Cardiac muscle cell (in vitro differentiated cells and primary cell): ENCODE measurements around the gene ZFP36L2. TPM values are rescaled to one million over a fixed set of nuclear protein-coding genes. Genes with fewer than 3 reads are reported as not detected.

Source experiments
- DNase-seq, 2 donors: peaks; one replicate each; pipeline versions ENCODE4 v3.0.0 to v3.0.0-alpha.2; 2010 to 2017; ENCODE audit warnings: low read depth in 1 of 2, low spot score in 1 of 2
- H3K27ac ChIP-seq: fragments of 200-600 bp; sonication (generic); 2 replicates; pipeline ENCODE4 v1.5.1; 2016
- H3K27me3 ChIP-seq: fragments of 200-600 bp; sonication (generic); 2 replicates; pipeline ENCODE4 v1.6.0; 2016; ENCODE audit warnings: control low read depth
- H3K36me3 ChIP-seq: fragments of 200-600 bp; sonication (generic); 2 replicates; pipeline ENCODE4 v1.5.1; 2016; ENCODE audit warnings: control low read depth
- H3K4me1 ChIP-seq: fragments of 200-600 bp; sonication (generic); 2 replicates; pipeline ENCODE4 v1.8.1; 2017; ENCODE audit warnings: low read depth, mild to moderate bottlenecking, mixed run types
- H3K4me3 ChIP-seq: fragments of 200-600 bp; sonication (generic); 2 replicates; pipeline ENCODE4 v1.5.1; 2016; ENCODE audit warnings: mild to moderate bottlenecking
- H3K9me3 ChIP-seq: fragments of 200-600 bp; sonication (generic); 2 replicates; pipeline ENCODE4 v1.5.1; 2017; ENCODE audit warnings: low read depth, mild to moderate bottlenecking, control low read depth
- polyA plus RNA-seq: library from polyadenylated mRNA; unstranded; fragments of >200 nt; fragmentation: Nextera tagmentation; extraction: Ambion mirVana; gene quantifications from 2 replicates; pipeline ENCODE4 v1.2.1, GENCODE V29; 2016
- total RNA-seq: library from RNA; depleted of rRNA; stranded (reverse); fragments of >200 nt; gene quantifications from 2 replicates; pipeline ENCODE4 v1.2.3, GENCODE V29; 2016
- TF ChIP-seq, protein P1 (sequence below): IDR thresholded peaks from 2 replicates; pipeline ENCODE4 v1.5.1; 2012; ENCODE audit warnings: low read depth, mild to moderate bottlenecking, low read length

Gene ZFP36L2, protein sequence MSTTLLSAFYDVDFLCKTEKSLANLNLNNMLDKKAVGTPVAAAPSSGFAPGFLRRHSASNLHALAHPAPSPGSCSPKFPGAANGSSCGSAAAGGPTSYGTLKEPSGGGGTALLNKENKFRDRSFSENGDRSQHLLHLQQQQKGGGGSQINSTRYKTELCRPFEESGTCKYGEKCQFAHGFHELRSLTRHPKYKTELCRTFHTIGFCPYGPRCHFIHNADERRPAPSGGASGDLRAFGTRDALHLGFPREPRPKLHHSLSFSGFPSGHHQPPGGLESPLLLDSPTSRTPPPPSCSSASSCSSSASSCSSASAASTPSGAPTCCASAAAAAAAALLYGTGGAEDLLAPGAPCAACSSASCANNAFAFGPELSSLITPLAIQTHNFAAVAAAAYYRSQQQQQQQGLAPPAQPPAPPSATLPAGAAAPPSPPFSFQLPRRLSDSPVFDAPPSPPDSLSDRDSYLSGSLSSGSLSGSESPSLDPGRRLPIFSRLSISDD
- total RNA-seq (20.3 and 27.6 TPM in 2 replicates), polyA plus RNA-seq (73.9 and 88.4 TPM in 2 replicates)

DNA sequence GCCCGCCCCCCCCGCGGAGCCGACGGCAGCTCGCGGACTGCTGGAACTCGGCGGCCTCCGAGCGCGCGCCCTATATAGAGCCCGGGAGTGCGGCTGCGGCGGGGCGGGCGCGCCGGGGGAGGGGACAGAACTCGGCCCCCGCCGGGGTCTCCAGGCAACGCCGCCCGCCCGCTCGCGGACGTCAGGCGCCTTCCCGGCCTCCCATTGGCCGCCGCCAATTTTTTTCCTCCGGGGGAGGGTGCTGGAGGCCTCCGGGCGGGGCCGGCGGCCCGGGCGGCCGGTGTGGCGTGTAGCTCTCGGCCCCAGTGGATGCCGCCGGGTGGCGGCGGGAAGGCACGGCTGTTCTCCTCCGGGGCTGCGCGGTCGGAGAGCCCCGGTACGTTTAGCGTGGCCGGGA is at the start of gene ZFP36L2:
Gene ZFP36L2, minus strand, starts transcription at position 49 of the 397 bp plus-strand sequence. CDS start 291 bp downstream, outside the sequence.
- DNase-seq = peak; percentile 95 to 98
- Histone ChIP-seq H3K4me3 (peak within 1 kb of the TSS; percentile 84), H3K27ac (peak within 1 kb of the TSS; percentile 94), H3K36me3 (peaks cover 11% of the 10 kb centered on the region), H3K27me3 (no peaks in the 10 kb centered on the region), H3K9me3 (no peaks in the 10 kb centered on the region), H3K4me1 (peaks cover 48% of the 10 kb centered on the region)
- TF ChIP-seq, protein P1, sequence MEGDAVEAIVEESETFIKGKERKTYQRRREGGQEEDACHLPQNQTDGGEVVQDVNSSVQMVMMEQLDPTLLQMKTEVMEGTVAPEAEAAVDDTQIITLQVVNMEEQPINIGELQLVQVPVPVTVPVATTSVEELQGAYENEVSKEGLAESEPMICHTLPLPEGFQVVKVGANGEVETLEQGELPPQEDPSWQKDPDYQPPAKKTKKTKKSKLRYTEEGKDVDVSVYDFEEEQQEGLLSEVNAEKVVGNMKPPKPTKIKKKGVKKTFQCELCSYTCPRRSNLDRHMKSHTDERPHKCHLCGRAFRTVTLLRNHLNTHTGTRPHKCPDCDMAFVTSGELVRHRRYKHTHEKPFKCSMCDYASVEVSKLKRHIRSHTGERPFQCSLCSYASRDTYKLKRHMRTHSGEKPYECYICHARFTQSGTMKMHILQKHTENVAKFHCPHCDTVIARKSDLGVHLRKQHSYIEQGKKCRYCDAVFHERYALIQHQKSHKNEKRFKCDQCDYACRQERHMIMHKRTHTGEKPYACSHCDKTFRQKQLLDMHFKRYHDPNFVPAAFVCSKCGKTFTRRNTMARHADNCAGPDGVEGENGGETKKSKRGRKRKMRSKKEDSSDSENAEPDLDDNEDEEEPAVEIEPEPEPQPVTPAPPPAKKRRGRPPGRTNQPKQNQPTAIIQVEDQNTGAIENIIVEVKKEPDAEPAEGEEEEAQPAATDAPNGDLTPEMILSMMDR = peak; percentile 8

DNA sequence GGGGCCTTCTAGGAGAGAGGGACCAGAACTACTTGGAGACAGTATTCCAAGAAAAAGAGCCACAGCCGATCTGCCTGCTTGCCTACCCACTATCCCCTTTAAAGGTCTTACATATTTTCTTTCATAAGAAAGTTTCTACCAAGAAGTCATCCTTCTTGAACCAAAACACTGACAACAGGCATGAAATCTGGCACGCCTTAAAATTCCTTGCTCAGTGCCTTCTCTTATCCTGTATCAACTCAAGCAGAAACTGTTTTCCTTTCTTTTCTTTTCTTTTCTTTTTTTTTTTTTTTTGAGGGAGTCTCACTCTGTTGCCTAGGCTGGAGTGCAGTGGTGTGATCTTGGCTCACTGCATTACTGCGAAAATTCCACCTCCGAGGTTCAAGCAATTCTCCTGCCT is 48.3 kb upstream of the ZFP36L2 start:
- Histone ChIP-seq H3K36me3 (no peaks in the 10 kb centered on the region), H3K27ac (no peak overlapping the region), H3K27me3 (no peaks in the 10 kb centered on the region), H3K9me3 (no peaks in the 10 kb centered on the region), H3K4me1 (peaks cover 27% of the 10 kb centered on the region), H3K4me3 (no peak overlapping the region)
- DNase-seq = no peak
- TF ChIP-seq, protein P1 = no peak

DNA sequence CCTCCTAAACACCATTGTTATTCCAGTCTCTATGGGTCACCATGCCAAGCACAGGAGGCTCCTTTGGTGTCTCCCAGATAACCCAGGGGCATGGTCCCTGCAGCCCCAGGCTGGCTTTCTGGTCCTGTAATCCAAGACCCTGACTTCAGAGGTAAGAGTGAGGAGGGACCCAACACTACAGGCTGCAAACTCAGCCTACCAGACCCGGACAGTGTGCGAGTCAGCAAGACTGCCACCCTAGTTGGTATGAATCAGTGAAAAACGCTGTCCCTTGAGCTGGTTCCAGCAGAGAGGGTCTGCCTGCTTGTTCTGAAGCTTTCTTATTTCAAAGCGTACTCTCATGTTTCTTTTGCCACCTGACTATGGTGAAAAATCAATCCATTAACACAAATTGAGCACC is 47.6 kb upstream of the ZFP36L2 start:
- H3K27ac ChIP-seq = peak overlapping the region; percentile 35
- H3K4me1 ChIP-seq = peaks cover 33% of the 10 kb centered on the region
- H3K36me3 ChIP-seq = no peaks in the 10 kb centered on the region
- no peaks in the 10 kb centered on the region for H3K27me3 ChIP-seq
- TF ChIP-seq, protein P1 = no peak
- no peaks in the 10 kb centered on the region for H3K9me3 ChIP-seq
- H3K4me3 ChIP-seq = no peak overlapping the region
- no peak for DNase-seq

DNA sequence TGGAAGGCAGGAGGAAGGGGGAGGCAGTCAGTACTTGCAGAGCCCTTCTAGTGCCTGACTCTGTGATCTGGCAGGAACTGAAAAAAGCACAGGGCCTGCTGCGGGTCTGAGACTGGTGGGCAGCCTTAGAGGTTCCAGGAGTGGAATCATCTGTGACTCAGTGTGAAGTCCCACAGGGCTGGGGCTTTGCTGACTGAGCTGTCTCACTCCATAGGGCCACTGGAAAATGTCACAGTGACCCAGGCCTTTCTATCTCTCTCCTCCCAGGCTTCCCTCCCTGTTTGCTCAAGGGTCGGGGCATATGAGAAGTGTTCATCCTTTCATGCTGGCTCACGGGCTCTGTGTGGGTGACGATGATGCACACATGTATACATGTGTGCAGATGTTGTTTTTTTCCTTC is 47.1 kb upstream of the ZFP36L2 start:
- no peaks in the 10 kb centered on the region for H3K36me3 ChIP-seq
- H3K9me3 ChIP-seq = no peaks in the 10 kb centered on the region
- no peak overlapping the region for H3K4me3 ChIP-seq
- TF ChIP-seq, protein P1 = no peak
- H3K4me1 ChIP-seq = peaks cover 38% of the 10 kb centered on the region
- peak overlapping the region; percentile 35 for H3K27ac ChIP-seq
- no peaks in the 10 kb centered on the region for H3K27me3 ChIP-seq
- peak; percentile 28 to 37 for DNase-seq

DNA sequence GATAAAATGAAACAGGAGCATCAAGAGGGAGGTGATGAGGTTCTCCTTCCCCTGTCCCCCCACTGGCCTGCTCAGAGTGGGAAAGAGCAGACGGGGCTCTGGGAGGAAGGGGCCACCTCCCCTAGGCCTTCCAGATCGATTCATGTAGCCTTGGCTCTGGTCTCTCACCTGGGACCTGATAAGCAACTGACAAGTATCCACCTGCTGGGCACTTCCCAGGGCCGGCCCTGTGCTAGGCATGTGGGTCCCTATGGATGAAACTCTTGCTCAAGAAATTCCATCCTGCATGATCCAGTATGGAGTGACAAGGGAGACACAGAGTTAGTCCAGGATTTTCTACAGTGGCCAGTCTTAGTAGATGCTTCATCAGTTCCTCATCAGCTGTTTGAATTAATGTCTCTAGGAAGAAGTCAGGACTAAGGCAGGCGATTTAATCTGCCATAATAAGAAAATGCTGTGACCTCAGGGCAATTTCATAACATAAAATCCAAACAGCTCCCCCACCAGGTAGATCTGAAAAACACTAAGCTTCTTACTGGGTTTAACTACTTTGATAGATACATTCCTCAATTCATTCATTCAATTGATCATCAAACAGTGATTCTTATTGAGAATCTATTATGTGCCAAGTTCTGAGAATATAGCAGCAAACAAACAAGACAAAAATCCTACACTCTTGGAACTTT is 44.7 kb upstream of the ZFP36L2 start:
- TF ChIP-seq, protein P1 = peak; percentile 15
- H3K27ac ChIP-seq = no peak overlapping the region
- no peaks in the 10 kb centered on the region for H3K36me3 ChIP-seq
- no peak overlapping the region for H3K4me3 ChIP-seq
- no peaks in the 10 kb centered on the region for H3K27me3 ChIP-seq
- no peak for DNase-seq
- no peaks in the 10 kb centered on the region for H3K9me3 ChIP-seq
- H3K4me1 ChIP-seq = peaks cover 35% of the 10 kb centered on the region
